GM18520 (cell line): ENCODE results near the gene P2RX6.

ENCODE experiments used
- ATAC-seq: cut with Tn5 transposase; IDR thresholded peaks from one replicate; pipeline ENCODE4 v1.9.1; 2021; ENCODE audit not compliant: unreplicated experiment

Gene P2RX6

DNA sequence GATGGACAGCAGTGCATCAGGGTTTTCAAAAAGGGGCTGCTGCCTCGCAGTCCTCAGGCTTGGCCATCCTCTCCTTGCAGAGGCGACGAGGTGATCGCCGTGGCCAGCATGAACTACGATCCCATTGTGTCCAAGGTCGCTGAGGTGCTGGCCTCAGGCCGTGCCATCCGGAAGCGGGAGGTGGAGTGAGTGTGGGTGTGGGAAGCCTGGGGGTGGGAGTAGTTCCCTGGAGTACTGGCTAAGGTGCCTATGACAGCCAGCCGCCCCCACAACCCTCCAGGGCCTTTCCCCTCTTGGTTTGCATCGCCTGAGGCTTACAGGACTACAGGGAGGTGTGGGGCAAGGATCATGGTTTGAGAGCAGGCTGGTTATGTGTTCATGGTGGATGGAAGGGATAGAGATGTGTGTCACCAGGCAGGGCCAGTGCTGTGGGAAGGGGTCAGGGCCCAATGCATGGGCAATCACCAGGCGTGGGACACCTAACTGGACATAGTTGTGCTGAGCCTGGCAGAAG, 35.0 kb upstream of the P2RX6 start:
- no peak for ATAC-seq

- no peak for ATAC-seq
These were observed 34.4 kb upstream of the P2RX6 start for GRCh38 chr22:20980523-20980922.

DNA sequence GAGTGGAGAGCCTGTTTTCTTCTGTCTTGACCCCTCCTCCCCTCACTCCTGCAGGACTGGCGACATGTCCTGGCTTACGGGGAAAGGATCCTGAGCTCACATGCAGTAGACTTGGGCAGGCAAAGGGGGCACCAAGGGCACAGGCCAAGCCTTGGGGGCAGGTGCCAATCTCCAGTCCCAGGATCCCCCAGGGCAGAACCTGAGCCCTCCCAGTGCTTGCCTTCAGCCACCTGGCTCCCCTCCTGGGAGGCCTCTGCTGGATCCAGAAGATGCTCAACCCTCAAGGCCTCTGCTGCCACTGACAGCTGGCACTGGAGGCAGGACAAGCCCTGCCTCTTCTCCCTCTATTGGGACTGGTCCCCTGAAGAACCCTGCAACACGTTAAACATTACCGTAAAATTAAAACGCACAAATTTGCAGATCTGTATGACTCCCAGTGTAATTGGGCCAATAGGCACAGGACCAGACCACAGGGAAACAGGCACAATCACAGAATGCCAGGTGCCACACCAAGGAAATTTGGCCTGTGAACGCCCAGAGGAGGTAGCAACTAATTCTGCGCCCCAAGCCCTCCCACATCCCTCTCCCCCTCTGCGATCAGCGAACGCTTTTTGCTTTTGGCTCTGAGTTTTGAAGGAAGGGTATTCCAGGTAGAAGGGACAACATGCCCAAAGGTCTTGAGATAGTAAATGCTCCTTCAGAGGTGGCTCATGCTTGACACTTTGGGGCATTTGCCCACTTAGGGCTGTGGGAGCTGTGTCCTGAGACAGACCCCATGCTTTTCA, 33.8 kb upstream of the P2RX6 start:
- ATAC-seq: no peak

GRCh38 chr22:20981787-20982562, 33.0 kb upstream of the P2RX6 start, which contains the start of gene LZTR1:
Gene LZTR1, plus strand, starts transcription at chr22:20982297. Its CDS starts 75 bp downstream, at chr22:20982372.
- peak; percentile 74 for ATAC-seq

DNA sequence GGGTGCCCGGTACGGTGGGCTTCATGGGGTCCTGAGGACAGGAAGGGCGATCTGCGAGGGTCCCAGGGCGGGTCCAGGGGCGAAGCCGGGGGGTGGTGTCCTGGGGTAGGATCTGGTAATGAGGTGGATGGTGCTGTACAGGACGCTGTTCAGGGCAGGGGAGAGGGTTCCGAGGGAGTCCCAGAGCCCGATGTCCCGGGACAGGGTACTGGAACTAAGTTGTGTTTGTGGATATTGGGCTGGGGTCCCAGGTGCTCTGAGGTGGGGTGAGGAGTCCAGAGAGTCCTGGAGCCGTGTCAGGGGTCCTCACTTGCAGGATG, 32.4 kb upstream of the P2RX6 start:
- ATAC-seq: no peak

- ATAC-seq: no peak
These were observed 31.7 kb upstream of the P2RX6 start for GRCh38 chr22:20983081-20983771.

DNA sequence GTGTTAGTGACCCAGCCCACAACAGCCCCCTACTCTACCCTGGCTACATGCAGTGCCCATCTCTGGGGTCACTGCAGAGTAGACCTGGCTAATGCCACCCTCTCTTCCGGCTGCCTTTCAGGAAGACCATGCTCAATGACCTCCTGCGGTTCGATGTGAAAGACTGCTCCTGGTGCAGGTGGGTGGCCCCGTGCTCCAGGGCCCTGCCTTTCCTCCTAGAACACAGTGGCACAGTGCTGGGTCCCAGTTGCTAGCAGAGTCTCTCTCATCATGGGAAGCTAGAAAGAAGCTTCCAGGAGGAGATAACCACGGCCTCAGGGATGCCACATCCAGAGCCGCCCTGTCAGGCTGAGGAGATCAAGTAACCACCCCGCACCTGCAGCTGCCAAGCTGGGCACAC, 29.2 kb upstream of the P2RX6 start:
- ATAC-seq: no peak

GRCh38 chr22:20986365-20986764, 28.6 kb upstream of the P2RX6 start:
- ATAC-seq: no peak

GRCh38 chr22:20987375-20987774, 27.6 kb upstream of the P2RX6 start:
- no peak for ATAC-seq

GRCh38 chr22:20988573-20989322, 26.2 kb upstream of the P2RX6 start:
- no peak for ATAC-seq

- no peak for ATAC-seq
These were observed 25.4 kb upstream of the P2RX6 start for GRCh38 chr22:20989323-20990138.

DNA sequence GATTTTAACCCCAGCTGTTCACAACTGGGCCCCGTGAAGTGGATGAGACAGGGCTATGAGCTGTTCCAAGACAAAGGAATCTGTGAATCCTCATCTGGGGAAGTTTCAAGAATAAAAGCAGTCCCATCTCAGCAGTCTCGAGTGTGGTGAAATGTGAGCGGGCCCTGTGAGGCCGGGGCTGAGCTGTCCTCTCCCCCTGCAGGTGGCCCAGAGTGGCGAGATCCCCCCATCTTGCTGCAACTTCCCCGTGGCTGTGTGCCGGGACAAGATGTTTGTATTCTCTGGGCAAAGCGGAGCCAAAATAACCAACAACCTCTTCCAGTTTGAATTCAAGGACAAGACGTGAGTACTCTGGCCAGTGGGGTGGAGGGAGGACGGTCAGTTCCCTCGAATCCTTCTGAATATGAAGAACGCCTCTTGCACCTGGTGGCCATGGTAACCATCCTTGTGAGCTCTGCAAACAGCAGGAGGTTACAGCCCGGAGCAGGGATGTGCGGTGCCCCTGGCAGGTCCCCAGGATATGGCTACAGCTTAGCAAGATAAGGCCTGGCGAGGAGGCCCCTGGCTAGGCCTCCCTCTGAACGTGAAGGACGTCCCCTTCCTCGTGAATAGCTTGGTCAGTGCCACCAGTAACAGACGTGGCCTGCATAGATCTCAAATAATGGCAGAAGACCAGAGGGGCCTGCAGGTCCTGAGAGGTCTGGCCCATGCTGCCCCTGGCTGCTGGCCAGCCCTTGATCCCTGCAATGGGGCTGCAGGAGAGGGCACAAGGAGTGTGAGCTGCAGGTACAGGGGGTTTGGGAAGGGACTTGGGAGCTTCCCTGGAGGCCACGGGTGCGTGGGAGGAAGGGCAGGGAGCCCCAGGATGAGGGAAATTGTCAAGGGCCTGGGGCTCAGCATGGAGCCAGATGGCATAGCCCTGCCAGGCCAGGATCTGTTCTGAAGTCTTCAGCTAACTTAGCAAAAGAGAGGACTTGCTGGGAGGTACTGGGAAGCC, 24.5 kb upstream of the P2RX6 start:
- no peak for ATAC-seq

- ATAC-seq: no peak
These were observed 23.5 kb upstream of the P2RX6 start for GRCh38 chr22:20991252-20992055.

DNA sequence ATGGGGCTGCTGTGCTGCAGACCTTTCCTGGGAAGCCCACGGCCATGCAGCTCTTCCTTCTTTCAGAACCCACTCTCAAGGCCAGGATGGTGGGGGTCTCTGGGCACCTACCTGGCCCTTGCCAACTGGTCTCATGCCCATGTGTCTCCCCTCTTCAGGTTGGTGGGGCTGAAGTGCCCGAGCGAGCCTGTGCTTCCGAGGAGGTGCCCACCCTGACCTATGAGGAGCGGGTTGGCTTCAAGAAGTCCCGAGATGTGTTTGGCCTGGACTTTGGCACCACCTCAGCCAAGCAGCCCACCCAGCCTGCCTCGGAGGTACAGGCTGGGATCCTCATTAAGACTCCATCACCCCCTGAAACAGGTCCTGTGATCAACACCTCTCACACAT, 22.9 kb upstream of the P2RX6 start:
- no peak for ATAC-seq

GRCh38 chr22:20992456-20993303, 22.3 kb upstream of the P2RX6 start:
- no peak for ATAC-seq

DNA sequence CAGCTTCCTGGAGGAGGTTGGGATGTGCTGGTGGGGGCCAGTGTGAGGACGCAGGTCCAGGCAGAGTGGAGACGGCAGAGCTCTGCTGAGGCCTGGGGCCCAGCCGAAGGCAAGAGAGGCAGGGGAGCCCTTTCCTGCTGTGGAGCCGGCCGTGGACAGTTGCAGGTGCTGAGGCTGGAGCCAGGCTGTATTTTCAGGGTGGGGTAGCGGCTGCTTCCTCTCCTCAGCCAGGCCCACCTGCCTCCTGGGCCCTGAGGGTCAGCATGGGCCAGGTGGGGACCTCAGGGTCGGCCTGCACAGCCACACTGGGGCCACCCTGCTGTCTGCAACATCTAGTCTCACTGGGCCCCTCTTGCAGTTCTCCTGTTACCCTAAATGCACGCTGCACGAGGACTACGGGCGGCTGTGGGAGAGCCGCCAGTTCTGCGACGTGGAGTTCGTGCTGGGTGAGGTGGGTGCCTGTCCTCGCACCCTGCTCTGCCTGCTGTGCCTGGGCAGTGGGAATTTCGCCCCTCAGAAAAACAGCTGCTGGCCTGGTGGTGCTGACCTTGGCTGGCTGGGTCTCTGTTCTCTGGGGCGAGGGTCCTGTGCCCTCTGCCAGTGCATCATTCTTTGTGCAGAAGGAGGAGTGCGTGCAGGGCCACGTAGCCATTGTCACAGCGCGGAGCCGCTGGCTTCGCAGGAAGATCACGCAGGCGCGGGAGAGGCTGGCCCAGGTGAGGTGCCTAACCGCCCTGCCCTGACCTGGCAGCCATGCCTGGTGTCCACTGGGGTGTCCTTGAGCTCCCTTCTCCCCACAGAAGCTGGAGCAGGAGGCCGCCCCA, 21.4 kb upstream of the P2RX6 start:
- ATAC-seq: no peak
